Keratinocyte (primary cell): ENCODE data around the gene ADCY10. TPM values are rescaled to one million over a fixed set of nuclear protein-coding genes. Genes with fewer than 3 reads are reported as not detected.

ENCODE experiments used
- DNase-seq: peaks from one replicate; pipeline ENCODE4 v3.0.0-alpha.2; 2011; ENCODE audit warnings: low read depth, missing footprints, low spot score
- FAIRE-seq: peaks from 2 replicates; lab custom pipeline; 2011; peaks lifted over from hg19 to GRCh38; lab: Jason Lieb, UNC
- H2AFZ ChIP-seq: 2 replicates; pipeline ENCODE4 v1.6.0; 2012; ENCODE audit warnings: low read length, control low read depth, inconsistent platforms; ENCODE audit not compliant: control insufficient read depth
- H3K27ac ChIP-seq: 2 replicates; pipeline ENCODE4 v1.5.1; 2011; ENCODE audit warnings: low read length; ENCODE audit not compliant: control insufficient read depth, insufficient read depth
- H3K27me3 ChIP-seq: 3 replicates; pipeline ENCODE4 v1.6.0; 2011; ENCODE audit warnings: low read length; ENCODE audit not compliant: control insufficient read depth, insufficient read depth; ENCODE audit errors: extremely low read depth
- H3K36me3 ChIP-seq, 2 experiments: 2 replicates in 1 of 2; 3 replicates in 1 of 2; pipeline ENCODE4 v1.5.1; 2011; ENCODE audit warnings: low read length in 2 of 2, mild to moderate bottlenecking in 1 of 2; ENCODE audit not compliant: control insufficient read depth in 2 of 2, insufficient read depth in 2 of 2; ENCODE audit errors: extremely low read depth in 1 of 2
- H3K4me1 ChIP-seq: 3 replicates; pipeline ENCODE4 v1.5.1; 2011; ENCODE audit warnings: low read length; ENCODE audit not compliant: control insufficient read depth, insufficient read depth; ENCODE audit errors: extremely low read depth
- H3K4me2 ChIP-seq: 3 replicates; pipeline ENCODE4 v1.6.0; 2011; ENCODE audit warnings: low read depth, low read length; ENCODE audit not compliant: control insufficient read depth, insufficient read depth; ENCODE audit errors: extremely low read depth
- H3K4me3 ChIP-seq, 3 experiments: fragments of 200-600 bp in 1 of 3; sonication (generic) in 1 of 3; 2 replicates in 2 of 3; 3 replicates in 1 of 3; pipeline ENCODE4 v1.5.1; 2011 to 2016; ENCODE audit warnings: low read length in 3 of 3, mild to moderate bottlenecking in 3 of 3, control low read depth in 2 of 3, inconsistent platforms in 1 of 3, low read depth in 1 of 3, mixed read lengths in 1 of 3, mixed run types in 1 of 3, moderate library complexity in 1 of 3; ENCODE audit not compliant: control insufficient read depth in 2 of 3, insufficient read depth in 2 of 3; ENCODE audit errors: extremely low read depth in 1 of 3
- H3K79me2 ChIP-seq: 2 replicates; pipeline ENCODE4 v1.6.0; 2012; ENCODE audit warnings: low read length; ENCODE audit not compliant: control insufficient read depth, insufficient read depth
- H3K9ac ChIP-seq: 3 replicates; pipeline ENCODE4 v1.6.0; 2011; ENCODE audit warnings: low read length; ENCODE audit not compliant: control insufficient read depth, insufficient read depth; ENCODE audit errors: extremely low read depth
- H3K9me1 ChIP-seq: 3 replicates; pipeline ENCODE4 v1.6.0; 2011; ENCODE audit warnings: low read length; ENCODE audit not compliant: control insufficient read depth, insufficient read depth; ENCODE audit errors: extremely low read depth
- H3K9me3 ChIP-seq: 2 replicates; pipeline ENCODE4 v1.5.1; 2012; ENCODE audit warnings: low read depth, low read length; ENCODE audit not compliant: control insufficient read depth
- H4K20me1 ChIP-seq: 3 replicates; pipeline ENCODE4 v1.6.0; 2011; ENCODE audit warnings: low read length; ENCODE audit not compliant: control insufficient read depth, insufficient read depth; ENCODE audit errors: extremely low read depth
- CTCF ChIP-seq, 3 experiments: IDR thresholded peaks in 1 of 3; conservative IDR thresholded peaks in 1 of 3; optimal IDR thresholded peaks in 1 of 3; 2 replicates in 2 of 3; 3 replicates in 1 of 3; pipeline versions ENCODE3 to v1.5.1; 2011; ENCODE audit warnings: low read length in 3 of 3, mild to moderate bottlenecking in 3 of 3, moderate library complexity in 2 of 3, control low read depth in 1 of 3, inconsistent platforms in 1 of 3; ENCODE audit not compliant: insufficient read depth in 2 of 3; ENCODE audit errors: extremely low read depth in 1 of 3
- EZH2 ChIP-seq: IDR thresholded peaks from one replicate; pipeline ENCODE4 v1.6.1; 2012; ENCODE audit warnings: inconsistent platforms, mild to moderate bottlenecking, low read length, moderate library complexity
- dilution Hi-C: fragments of 300-500 bp; cut with MboI; formaldehyde crosslinking; loops from one replicate; pipeline ENCODE4 v1.7.0; 2020; ENCODE audit warnings: low sequenced_read_pairs; ENCODE audit not compliant: extremely low pct_ligation_motif_present
- polyA plus RNA-seq, 5 experiments: library from polyadenylated mRNA; depleted of rRNA in 3 of 5; stranded (reverse) in 3 of 5; stranded (forward) in 1 of 5; unstranded in 1 of 5; fragments of >200 nt; gene quantifications; 1 replicate in 1 of 5; 2 replicates in 3 of 5; 3 replicates in 1 of 5; pipeline versions ENCODE4 v1.2.1 to v1.2.3, GENCODE V29; 2011 to 2012; ENCODE audit warnings: missing spikeins in 2 of 5, low read depth in 1 of 5, low replicate concordance in 1 of 5

Gene ADCY10
- polyA plus RNA-seq, 1 donor (not counting 4 experiments of a cell fraction or from before 2014, with no cell fraction given): 0.04 TPM

GRCh38 chr1:167766538-167766937 is 147.4 kb downstream of the ADCY10 start:
- no peak overlapping the region for H3K4me2 ChIP-seq
- TF ChIP-seq EZH2 (no peak), CTCF (optimal IDR thresholded peaks at IDR 0.05 in 1 of 3, IDR thresholded peaks at IDR 0.05 in 1 of 3, conservative IDR thresholded peaks at IDR 0.05 in 1 of 3; ENCODE audit: extremely low read depth in 1 of 3, insufficient read depth in 2 of 3, low read length in 3 of 3) (no peak)
- peaks cover 14 to 29% of the 10 kb centered on the region in 2 experiments for H3K36me3 ChIP-seq

GRCh38 chr1:167765496-167765895 is 148.4 kb downstream of the ADCY10 start:
- H3K9me3 ChIP-seq: no peaks in the 10 kb centered on the region
- peaks cover 53% of the 10 kb centered on the region for H3K79me2 ChIP-seq
- dilution Hi-C loops: no loop called here
- no peaks in the 10 kb centered on the region for H3K9me1 ChIP-seq
- DNase-seq (no peak), FAIRE-seq (no peak)
- H3K27ac ChIP-seq: no peak overlapping the region
- no peak overlapping the region for H3K9ac ChIP-seq
- H3K4me2 ChIP-seq: no peak overlapping the region
- no peak overlapping the region for H3K4me3 ChIP-seq
- peaks cover 14 to 26% of the 10 kb centered on the region in 2 experiments for H3K36me3 ChIP-seq
- H3K27me3 ChIP-seq: no peaks in the 10 kb centered on the region
- TF ChIP-seq CTCF (optimal IDR thresholded peaks at IDR 0.05 in 1 of 3, IDR thresholded peaks at IDR 0.05 in 1 of 3, conservative IDR thresholded peaks at IDR 0.05 in 1 of 3; ENCODE audit: extremely low read depth in 1 of 3, insufficient read depth in 2 of 3, low read length in 3 of 3) (no peak), EZH2 (no peak)
- peaks cover 32% of the 10 kb centered on the region for H3K4me1 ChIP-seq
- peaks cover 16% of the 10 kb centered on the region for H4K20me1 ChIP-seq
- no peak overlapping the region for H2AFZ ChIP-seq

More at GRCh38 chr1:167766538-167766937, 147.4 kb downstream of the ADCY10 start:
- DNase-seq (no peak), FAIRE-seq (no peak)
- H3K4me1 ChIP-seq: peaks cover 28% of the 10 kb centered on the region
- H3K9me3 ChIP-seq: no peaks in the 10 kb centered on the region
- H4K20me1 ChIP-seq: peaks cover 12% of the 10 kb centered on the region
- peaks cover 44% of the 10 kb centered on the region for H3K79me2 ChIP-seq
- dilution Hi-C loops: no loop called here
- H3K9ac ChIP-seq: no peak overlapping the region
- H2AFZ ChIP-seq: no peak overlapping the region
- H3K27ac ChIP-seq: no peak overlapping the region
- H3K4me3 ChIP-seq: no peak overlapping the region
- H3K27me3 ChIP-seq: no peaks in the 10 kb centered on the region
- no peaks in the 10 kb centered on the region for H3K9me1 ChIP-seq
